Brain microvascular endothelial cell (primary cell): Measurements from ENCODE around the gene ATAD2B.
A peak's percentile ranks its signal among the peaks of the same experiment; 100 is the strongest.

Experiments
- DNase-seq: peaks from one replicate; pipeline ENCODE4 v3.0.0-alpha.2; 2020
- H3K27ac ChIP-seq: fragments of 250-450 bp; sonication (Bioruptor Pico); 2 replicates; pipeline ENCODE4 v1.5.1; 2020; ENCODE audit warnings: mild to moderate bottlenecking, moderate library complexity
- H3K27me3 ChIP-seq: fragments of 250-450 bp; sonication (Bioruptor Pico); replicated peaks from 2 replicates; pipeline ENCODE4 v1.5.1; 2020; ENCODE audit warnings: mild to moderate bottlenecking
- H3K36me3 ChIP-seq: fragments of 250-450 bp; sonication (Bioruptor Pico); replicated peaks from 2 replicates; pipeline ENCODE4 v1.5.1; 2020; ENCODE audit warnings: mild to moderate bottlenecking
- H3K4me3 ChIP-seq: 2 replicates; pipeline ENCODE4 v1.5.1; 2011; ENCODE audit warnings: low read depth, mild to moderate bottlenecking, control low read depth, low read length, moderate library complexity
- CTCF ChIP-seq: IDR thresholded peaks from 2 replicates; pipeline ENCODE4 v1.5.1; 2011; ENCODE audit warnings: low read depth, mild to moderate bottlenecking, moderate library complexity, low read length, control low read depth, inconsistent platforms; ENCODE audit errors: missing control alignments
- in situ Hi-C: cut with HindIII; loops from 2 replicates; pipeline ENCODE4 v1.10.0; 2017; ENCODE audit warnings: low sequenced_read_pairs, low pct_ligation_motif_present

ATAD2B gene

GRCh38 chr2:23712756-23713151 is 214.2 kb downstream of the ATAD2B start:
- peak; percentile 4 for TF ChIP-seq CTCF

DNA sequence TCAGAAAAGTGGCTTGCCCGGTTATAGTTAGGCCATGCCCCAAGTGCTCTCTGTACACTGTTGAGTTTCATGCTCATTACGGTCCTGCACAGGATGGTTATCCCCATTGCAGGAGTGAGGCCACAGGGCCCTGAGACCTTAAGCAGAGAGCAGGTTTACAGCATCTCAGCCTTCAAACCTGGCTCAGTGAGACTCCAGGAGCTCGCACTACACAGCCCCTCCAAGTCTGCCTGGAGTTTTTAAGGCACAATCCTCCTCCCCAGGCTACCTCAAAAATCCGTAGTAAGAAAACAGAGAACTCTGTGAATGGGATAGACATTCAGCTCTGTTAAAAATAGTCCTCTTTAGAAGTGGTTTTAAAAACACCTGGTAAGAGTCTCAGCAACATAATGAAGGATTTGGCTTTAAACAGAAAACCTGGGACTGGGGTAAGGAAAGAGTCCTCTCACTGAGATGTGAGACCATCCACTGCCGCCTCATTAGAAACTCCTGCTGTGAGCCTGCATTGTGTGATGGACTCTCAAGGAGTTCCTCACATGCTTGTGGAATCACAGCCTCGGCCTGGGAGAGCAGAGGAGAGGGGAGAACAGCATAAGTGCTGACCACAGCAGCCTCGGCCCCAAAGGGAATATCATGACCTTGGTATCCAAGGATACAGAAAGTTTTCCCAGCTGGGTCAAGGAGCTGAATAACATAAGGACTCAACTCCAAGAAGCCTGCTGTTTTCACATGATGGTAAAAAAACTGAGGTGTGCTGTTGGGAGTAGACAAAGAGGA is 214.8 kb downstream of the ATAD2B start:
- no peaks in the 10 kb centered on the region for H3K36me3 ChIP-seq
- no peak for TF ChIP-seq CTCF
- DNase-seq, result peak; percentile 75
- H3K4me3 ChIP-seq, result no peak overlapping the region
- no peaks in the 10 kb centered on the region for H3K27me3 ChIP-seq
- in situ Hi-C loops, result no loop called here
- no peak overlapping the region for H3K27ac ChIP-seq

More at GRCh38 chr2:23712756-23713151, 214.2 kb downstream of the ATAD2B start:
- in situ Hi-C loops, result no loop called here
- Histone ChIP-seq H3K36me3 (no peaks in the 10 kb centered on the region), H3K4me3 (no peak overlapping the region), H3K27me3 (no peaks in the 10 kb centered on the region), H3K27ac (no peak overlapping the region)
- no peak for DNase-seq

DNA sequence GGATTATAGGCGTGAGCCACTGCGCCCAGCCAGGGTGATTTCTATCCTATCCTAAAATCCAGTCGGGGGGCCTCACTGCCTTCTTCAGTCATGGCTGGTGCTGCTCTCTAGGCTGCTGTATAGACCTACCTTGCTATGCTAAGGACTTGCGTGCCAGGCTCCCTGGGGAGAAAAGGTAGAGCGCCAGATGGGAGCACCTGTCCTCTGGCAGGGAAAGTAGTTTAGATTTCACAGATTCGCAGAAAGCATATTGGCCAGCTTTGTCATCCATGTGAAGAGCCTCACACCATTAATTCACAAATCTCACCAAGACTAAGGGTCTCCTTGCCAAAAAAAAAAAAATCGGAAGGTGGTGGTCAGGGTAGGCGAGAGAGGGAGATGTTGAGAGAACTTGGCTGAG is 217.6 kb downstream of the ATAD2B start:
- Histone ChIP-seq H3K36me3 (no peaks in the 10 kb centered on the region), H3K27me3 (no peaks in the 10 kb centered on the region), H3K4me3 (no peak overlapping the region), H3K27ac (no peak overlapping the region)
- no peak for DNase-seq
- in situ Hi-C loops, result no loop called here
- TF ChIP-seq CTCF, result no peak

- in situ Hi-C loops, result no loop called here
- TF ChIP-seq CTCF, result no peak
- Histone ChIP-seq H3K36me3 (no peaks in the 10 kb centered on the region), H3K27me3 (no peaks in the 10 kb centered on the region), H3K27ac (no peak overlapping the region), H3K4me3 (no peak overlapping the region)
- no peak for DNase-seq
Observed at GRCh38 chr2:23708771-23709170, 218.2 kb downstream of the ATAD2B start.

DNA sequence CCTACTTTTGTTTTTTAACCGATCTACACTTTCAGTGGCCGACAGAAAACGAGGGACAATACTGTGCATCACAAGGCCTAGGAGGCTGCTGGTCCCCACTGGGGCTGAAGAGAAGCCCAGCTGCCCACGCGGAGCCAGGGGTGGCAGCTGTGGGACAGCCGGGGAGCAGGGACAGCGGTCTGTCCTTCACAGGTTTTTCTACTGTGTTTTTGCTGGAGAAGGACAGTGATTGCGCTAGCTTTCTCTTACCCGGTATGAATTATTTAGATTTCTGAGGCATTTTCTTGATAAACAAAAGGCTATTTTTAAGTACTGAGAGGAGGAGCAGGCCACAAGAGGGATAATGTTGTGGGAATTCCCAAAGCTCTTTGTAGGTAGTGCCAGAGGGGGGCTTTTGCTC is 219.8 kb downstream of the ATAD2B start:
- Histone ChIP-seq H3K4me3 (no peak overlapping the region), H3K27me3 (no peaks in the 10 kb centered on the region), H3K27ac (no peak overlapping the region), H3K36me3 (no peaks in the 10 kb centered on the region)
- no peak for TF ChIP-seq CTCF
- in situ Hi-C loops, result no loop called here
- DNase-seq, result no peak

GRCh38 chr2:23706613-23707078 is 220.3 kb downstream of the ATAD2B start:
- no peak for DNase-seq
- H3K27me3 ChIP-seq, result no peaks in the 10 kb centered on the region
- no peaks in the 10 kb centered on the region for H3K36me3 ChIP-seq
- no peak overlapping the region for H3K27ac ChIP-seq
- no peak overlapping the region for H3K4me3 ChIP-seq
- no peak for TF ChIP-seq CTCF
- in situ Hi-C loops, result no loop called here
